ENCODE results near the gene NLGN1.

- no peak for TF ChIP-seq CTCF (IDR thresholded peaks at IDR 0.05)
- no peak for TF ChIP-seq POLR2A (IDR thresholded peaks at IDR 0.05)
Observed at GRCh38 chr3:173430576-173430975, 33.0 kb downstream of the NLGN1 start.

Measured in heart left ventricle (tissue), 13 donors.